Superior temporal gyrus (tissue), 1 donor: ENCODE results near the gene PHLDA3.

Experiments
- DNase-seq: peaks from one replicate; pipeline ENCODE4 v3.0.0-alpha.2; 2016; ENCODE audit errors: extremely low spot score

The PHLDA3 gene

DNA sequence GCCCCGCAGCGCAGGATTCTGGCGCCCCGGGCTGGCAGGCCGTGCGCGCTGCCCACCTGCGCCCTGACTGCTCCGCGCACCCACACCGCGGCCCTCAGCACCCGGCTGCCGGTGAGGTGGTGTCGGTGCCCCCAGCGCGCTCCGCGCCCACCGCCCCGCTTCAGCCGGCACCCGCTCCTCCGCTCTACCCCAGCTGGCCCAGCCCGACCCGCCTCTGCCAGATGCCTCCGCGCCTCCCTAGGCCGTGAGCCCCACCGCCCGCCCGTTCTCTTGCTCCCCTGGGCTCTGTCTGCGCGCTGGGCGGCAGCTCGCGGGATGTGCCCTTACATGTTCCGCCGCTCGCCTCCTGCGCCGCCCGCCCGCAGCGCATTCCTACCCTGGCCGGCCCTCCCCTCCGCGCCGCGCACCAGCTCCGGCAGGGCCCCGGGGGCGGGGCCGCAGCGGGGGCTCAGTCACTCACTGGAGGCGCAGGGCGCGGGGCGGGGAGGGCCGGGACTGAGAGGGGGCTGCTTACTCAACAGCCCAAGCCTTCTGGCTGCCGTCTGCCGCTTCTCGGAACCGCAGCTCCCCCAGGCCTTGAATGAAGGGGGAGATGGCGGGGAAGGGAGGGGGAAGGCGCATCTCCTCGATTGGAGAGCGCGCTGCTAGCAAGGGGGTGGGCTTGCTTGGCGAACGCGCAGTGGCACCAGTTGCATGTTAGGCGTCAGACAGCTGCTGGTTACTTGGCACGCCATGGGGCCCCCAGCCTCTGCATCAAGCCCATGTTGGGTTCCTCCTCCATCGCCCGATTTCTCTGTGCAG is at the start of gene PHLDA3:
Gene PHLDA3, minus strand, starts transcription at position 345 of the 801 bp plus-strand sequence. CDS start 402 bp downstream, outside the sequence.
- DNase-seq = peak; percentile 81

DNA sequence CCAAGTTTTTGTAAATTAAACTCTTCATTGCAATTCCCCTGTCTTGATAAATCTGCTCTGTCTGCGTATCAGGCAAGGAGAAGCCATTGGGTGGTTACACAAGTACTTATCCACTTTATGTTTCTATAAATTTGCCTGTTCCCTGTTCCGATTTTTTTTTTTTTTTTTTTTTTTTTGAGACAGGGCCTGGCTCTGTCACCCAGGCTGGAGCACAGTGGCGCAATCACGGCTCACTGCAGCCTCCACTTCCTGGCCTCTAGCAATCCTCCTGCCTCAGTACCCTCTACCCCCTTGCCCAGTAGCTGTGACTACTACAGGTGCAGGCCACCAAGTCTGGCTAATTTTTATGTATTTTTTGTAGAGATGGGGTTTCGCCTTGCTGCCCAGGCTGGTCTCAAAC is 49.1 kb upstream of the PHLDA3 start:
- no peak for DNase-seq

DNA sequence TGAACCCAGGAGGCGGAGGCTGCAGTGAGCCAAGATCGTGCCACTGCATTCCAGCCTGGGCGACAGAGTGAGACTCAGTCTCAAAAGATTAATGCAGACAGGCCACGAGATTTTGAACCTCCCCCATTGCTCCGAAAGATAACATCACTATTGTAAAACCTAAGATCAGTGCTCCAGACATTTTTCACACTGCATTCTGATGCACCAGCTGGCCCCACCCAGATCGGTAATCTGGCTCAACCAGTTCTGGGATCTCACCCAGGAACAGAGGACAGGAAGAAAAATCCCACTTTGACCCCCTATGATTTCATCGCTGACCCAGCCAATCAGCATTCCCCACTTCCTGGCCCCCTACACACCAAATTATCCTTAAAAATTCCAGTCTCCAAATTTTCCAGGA is 48.6 kb upstream of the PHLDA3 start:
- no peak for DNase-seq

DNA sequence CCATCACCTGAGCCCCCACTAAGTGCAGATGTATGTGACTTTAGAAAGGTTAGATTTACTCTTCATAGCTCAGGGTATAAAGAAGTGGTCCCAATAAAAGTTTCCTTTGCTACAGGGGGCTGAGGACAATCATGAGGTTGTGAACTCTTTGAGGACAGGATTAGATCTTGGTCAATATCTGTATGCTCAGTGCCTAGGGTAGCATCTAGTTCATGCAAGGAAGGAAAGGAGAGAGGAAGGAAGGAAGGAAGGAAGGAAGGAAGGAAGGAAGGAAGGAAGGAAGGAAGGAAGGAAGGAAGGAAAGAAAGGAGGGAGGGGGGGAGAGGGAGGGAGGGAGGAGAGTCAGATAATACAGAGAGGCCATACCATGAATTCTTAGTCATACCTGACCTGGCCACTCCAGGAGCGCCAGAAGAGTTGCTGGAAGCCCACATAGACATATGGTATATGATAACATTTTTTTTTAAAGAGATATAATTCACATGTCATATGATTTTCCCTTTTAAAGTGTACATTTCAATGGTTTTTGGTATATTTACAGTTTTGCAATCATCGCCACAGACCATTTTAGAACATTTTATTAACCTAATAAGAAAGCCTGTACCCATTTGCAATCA is 47.6 kb upstream of the PHLDA3 start:
- DNase-seq = no peak

DNA sequence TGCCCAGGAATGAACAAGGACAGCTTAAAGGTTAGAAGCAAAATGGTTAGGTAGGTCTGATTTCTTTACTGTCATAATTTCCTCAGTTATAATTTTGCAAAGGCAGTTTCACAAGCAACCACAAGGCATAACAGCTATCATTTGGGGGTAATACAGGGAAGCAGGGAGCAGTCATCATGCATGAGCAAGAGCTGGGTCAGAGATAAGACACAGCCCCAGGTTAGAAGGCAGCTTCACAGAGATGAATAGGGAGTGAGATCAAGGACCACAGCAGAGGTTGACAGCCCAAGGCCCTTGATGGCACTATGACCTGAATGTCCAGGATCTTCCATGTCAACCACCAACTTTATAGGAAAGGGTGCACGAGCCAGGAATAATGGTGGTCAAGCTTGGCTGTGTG is 46.9 kb upstream of the PHLDA3 start:
- no peak for DNase-seq

DNA sequence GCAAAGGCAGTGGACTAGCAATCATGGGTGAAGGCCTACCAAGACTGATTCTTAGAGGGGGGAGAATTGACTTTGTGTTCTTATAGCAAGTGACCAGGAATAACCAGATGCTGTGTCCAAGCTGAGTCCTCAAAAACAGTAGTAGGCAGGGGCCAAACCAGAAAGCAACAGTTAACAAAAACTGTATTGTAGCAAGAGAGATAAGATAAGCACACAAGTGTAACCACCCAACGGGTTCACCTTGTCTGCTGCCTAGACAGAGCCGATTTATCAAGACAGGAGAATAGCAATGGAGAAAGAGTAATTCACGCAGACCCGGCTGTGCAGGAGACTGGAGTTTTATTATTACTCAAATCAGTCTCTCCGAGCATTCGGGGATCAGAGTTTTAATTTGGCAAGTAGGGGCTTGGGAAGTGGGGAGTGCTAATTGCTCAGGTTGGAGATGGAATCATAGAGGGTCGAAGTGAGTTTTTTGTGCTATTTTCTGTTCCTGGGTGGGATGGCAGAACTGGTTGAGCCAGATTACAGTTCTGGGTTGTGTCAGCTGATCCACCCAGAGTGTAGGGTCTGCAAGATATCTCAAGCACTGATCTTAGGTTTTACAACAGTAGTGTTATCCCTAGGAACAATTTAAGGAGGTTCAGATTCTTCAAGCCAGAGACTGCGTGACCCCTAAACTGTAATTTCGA is 46.2 kb upstream of the PHLDA3 start:
- no peak for DNase-seq

DNA sequence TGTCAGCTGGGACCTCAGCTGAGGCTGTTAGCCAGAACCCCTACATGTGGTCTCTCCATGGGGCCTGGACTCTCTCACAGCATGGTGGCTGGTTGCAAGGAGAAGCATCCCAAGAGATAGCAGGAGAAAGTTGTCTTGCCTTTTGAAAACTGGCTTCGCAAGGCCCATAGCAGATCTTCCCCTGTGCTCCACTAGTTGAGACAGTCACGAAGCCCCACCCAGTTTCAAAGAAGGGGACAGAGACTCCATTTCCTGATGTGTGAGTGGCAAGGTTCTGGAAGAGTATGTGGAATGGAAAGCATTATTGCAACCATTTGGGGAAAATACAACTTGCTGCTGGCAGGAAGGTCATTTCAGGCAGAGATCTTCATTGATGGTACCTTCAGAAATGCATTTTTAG is 45.5 kb upstream of the PHLDA3 start:
- DNase-seq = no peak

DNA sequence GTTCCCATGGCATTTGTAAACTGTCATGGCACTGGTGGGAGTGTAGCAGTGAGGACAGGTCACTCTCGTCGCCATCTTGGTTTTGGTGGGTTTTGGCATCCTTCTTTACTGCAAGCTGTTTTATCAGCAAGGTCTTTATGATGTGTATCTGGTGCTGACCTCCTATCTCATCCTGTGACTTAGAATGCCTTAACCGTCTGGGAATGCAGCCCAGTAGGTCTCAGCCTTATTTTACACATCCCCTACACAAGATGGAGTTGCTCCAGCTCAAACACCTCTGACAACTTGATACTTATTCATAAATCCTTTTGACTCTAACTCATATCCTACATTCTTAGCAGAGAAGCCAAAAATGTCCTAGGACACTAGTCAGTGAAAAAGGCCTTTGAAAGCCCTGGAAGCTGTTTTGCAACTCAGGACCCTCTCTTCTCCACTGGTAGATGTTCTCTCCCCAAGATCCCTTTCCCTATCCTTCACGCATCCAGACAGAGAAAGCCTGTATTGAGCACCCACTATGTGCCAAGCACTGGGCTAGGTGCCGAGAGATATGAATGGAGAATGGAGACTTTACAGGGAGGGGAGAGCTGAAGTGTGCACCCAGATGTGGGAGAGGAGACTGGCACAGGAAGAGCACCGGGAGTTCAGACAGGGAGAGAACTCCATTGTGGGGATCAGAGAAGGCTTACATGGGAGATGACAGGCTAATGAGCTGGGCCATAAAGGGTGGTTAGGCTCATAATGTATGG is 44.7 kb upstream of the PHLDA3 start:
- DNase-seq = peak; percentile 61

DNA sequence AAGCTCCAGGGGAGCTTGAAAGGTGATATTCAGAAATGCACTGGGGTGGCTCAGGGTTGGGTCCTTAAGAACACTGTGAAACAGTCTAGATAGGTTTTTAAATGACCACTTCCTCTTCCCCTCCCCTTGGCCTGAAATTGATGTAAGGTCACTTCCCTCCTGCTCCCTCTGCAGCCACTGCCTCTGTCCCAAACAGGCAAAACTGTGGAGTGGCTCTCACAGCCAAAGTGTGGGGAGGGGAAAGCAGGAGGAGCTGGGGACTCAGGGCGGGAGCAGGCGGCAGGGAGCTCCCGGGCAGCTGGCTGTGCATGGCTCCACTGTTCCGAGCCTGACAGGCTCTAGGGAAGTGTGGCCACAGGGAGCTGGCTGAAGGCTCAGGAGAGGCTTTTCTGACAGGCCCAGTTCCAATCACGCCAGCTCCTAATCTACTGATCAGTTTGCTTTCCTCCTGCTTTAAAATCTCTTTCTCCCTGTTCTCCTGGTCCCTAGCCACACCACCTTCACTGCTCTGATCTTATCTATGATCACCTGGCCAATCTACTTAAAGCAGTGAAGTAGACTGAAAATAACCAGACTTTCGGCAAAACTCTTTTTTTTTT is 43.1 kb upstream of the PHLDA3 start:
- DNase-seq = peak; percentile 79

DNA sequence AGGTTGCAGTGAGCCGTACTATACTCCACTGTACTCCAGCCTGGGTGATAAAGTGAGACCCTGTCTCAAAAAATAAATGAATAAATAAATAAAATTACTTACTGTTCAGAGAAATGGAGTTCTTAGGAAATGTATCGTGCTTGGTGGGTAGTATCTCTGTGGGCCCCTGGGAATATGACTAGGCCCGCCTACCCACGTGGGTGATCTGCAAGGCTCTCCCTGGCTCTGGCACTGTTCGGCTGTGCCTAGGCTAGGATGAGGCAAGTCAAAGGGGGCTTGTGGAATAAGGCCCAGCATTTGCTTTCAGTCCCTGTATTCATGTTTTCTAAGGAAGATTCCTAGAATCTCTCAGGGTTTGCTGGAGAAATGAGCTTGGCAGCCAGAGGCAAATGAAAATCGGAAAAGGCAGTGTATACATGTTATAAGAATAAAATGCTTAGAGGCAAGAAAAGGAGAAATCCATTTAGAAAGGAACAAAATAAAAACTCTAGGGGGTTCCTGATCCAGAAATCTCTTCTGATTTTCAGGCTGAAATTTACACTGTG is 42.5 kb upstream of the PHLDA3 start:
- DNase-seq = no peak

DNA sequence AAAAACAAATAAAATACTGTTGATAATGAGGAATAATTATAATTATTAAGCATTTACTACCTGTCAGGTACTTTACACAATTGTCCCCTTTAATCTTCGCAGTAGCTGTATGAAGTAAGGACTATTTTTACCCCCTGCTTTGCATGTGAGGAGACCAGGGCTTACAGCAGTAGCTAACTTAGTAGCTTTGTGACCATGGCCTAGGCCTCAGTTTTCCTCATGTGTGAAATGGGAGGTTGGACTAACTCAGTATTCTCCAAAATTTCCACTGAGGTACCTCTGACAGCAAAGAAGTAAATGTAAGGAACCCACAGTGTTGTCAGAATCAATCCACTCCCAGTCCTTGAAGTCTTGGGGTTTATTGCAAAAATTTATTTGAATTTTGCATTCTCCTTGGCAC is 41.7 kb upstream of the PHLDA3 start:
- no peak for DNase-seq

DNA sequence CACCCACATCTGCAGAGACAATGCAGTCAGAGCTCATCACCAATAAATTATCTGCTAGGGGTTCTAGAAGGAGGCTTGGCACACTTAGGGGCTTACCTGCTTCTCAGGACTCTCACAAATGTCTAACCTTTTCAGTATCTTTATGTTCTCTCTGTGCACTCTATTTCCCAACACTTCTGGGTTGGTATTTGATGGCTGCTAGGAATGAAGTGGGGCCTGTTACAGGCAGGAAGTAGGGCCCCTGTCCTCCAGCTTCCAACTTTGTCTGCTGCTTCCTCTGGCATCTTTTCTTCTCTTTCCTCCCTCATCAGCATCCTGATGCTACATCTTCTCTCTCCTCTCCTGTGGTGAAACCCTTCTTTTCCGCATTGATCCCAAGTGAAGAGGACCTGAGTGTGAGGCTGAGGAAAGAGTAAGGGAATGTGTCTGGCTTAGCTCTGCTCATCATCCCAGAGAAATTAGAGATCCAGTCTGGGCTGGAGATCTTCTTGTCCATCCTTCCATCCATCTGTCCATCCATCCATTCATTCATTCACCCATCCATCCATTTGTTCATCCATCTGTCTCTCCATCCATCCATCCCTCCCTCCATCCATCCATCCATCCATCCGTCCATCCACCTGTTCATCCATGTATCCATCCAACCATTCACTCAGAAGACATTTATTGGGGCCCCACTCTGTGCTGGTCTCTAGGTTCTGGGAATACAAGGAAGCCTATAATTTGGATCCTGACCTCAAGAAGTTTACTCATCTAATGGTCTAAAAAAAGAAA is 40.8 kb upstream of the PHLDA3 start:
- DNase-seq = no peak

DNA sequence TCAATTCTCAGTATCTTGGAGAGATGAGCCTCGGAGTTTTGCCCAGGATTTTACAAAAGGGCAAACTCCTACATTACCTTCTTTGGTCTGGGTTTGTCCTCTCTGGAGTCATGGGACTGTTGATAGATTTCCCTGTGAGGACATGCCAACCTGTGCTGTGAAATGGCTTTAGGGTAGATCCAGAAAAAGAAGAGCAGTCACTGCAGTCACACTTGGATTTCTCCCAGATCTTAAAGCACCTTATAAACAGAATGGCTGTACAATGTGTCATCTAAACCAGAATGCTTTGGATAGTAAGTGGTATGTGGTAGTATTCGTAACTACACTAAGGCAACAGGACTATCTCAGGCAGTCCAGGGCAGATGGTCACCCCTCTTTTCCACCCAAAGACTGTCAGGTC is 39.8 kb upstream of the PHLDA3 start:
- DNase-seq = no peak

DNA sequence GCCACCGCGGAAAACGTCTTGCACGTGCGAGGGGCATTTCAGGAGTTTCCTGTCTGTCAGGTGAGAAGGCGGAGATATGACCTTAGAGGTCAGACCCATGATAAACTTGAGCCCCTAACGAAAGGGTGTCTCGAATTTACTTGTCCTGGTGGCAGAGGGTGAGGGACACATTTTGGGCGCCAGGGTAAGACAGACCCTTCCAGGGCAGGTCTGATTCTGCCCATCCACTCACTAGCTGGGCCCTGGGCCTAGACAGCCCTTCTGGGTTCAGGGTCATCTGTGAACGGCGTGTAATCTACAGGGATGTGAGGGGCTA is 38.3 kb upstream of the PHLDA3 start:
- no peak for DNase-seq

DNA sequence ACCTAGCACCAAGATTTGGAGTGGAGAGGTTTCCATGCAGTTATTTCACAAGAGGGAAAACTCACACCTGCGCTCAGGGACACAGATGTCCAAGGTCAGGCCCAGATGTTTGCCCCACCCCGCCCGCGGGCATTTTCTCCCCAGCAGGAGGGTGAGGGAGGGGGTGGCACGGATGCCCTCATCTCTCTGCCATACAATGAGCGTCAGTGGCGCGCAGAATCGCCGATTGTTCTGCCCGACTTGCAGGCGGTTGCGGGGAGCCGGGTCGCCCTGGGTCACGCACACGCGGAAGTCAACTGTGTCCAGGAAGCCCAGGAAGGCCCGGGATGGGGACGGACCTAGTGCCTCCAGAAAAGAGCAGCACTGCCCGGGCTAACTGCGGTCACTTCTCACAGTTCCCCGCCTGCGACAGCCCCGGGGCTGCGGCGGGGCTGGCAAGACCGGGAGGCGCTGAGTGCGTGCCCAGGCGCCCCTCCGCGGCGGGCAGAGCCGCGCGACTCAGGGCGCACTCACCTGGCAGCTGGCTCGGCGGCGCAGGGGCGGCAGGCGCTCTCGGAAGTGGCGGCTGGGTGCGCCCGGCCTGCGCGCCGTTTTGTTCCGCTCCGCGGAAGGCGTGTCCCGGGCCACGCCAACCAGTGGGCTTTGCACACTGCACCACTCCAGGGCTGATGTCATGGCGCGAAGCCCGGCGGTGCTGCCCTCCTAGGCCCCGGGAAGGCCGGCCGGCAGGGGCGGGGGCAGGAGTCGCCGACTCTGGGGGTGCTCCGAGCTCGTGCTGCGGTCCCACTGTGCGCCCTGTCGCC is 37.8 kb upstream of the PHLDA3 start, which contains the start of gene CSRP1:
Gene CSRP1, minus strand, starts transcription at position 567 of the 803 bp plus-strand sequence. CDS start 10,820 bp downstream, outside the sequence.
- peak; percentile 90 for DNase-seq

DNA sequence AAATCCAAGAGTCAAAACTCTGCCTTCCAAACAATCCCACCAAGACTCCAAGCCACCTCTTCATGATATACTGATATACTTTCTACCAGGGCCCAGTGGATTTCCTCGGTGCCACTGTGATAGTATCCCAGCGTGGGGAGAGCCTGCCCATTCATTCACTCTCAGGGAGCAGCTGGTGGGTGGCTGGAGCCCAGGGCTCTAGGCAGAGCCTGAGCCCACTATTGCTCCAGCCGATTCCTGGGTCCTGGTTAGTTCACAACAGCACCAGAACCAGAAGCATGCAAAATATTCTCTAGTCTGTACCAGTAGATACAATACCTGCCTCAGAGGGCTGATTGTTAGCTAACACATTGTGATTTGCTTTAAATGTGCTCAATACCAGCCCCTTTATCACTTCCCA is 37.1 kb upstream of the PHLDA3 start:
- no peak for DNase-seq

DNA sequence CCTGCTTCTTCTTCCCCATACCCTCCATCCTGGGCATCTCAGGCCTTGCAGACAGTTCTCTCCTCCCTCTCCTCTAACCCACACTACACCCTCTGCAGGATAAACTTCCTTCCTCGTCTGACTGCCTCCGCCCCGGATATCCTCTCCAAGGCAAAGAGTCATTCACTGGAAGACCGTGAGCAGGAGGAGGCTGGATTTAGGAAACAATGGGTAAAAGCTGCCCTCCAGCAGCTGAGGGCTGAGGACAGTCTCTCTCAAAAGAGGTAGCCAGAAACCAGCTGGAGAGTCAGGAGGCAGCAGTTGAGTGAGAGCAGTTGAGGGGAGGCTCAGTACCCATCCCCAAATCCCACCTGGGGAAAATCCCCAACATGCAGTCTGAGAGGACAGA is 36.5 kb upstream of the PHLDA3 start:
- DNase-seq = no peak

DNA sequence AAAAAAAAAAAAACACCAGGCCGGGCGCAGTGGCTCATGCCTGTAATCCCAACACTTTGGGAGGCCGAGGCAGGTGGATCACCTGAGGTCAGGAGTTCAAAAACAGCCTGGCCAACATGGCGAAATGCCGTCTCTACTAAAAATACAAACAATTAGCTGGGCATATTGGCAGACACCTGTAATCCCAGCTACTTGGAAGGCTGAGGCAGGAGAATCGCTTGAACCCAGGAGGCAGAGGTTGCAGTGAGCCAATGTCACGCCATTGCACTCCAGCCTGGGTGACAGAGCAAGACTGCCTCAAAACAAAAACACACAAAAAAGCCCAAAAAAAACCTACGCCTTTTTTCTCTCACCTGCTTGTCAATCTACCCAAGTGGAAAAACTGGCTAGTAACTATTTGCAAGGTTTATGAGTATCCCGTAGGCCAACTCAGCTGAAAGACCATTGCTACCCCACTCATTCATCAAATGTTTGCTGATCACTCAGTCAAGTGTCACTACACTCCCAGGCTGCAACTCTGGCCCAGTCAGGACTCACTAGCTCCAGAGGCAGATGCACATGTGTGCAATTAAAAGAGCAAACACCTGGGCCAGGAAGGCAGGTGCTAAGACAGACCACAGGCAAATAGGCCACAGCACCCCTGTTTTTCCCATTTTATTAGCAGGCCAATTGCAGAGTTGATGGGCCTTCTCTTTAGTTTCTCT is 36.0 kb upstream of the PHLDA3 start:
- no peak for DNase-seq

DNA sequence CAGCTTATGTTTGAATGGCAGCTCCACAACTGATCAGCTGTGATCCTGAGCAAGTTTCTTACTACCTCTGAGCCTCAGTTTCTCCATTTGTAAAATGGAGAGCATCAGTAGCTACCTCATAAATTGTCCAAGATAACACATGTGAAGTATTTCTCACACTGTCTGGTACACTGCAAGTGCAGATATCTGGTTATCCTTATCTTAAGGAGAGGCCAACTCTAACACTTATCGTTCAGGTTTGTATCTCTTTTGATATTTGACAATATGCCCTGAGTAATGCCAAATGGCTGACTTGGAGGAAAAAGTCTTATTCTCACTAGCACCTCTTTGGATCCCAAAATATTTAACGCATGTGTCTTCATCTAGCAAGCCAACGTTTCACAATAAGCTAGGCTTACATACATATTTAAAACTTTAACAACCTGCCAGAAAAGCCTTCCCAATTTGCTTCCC is 35.2 kb upstream of the PHLDA3 start:
- DNase-seq = no peak
